GM19043 (cell line): ENCODE results near the gene HELT.
"Not testable (repeated sequence)": the region's sequence is repeated elsewhere in the genome, so short reads cannot be mapped to it uniquely, and the experiment has no call there.

Experiments used
- ATAC-seq: cut with Tn5 transposase; IDR thresholded peaks from one replicate; pipeline ENCODE4 v1.9.1; 2021; ENCODE audit warnings: low read depth; ENCODE audit not compliant: unreplicated experiment

HELT gene

GRCh38 chr4:185017964-185018772, at the start of gene HELT:
Gene HELT, plus strand, starts transcription at chr4:185018490. Its CDS starts 439 bp downstream, at chr4:185018929.
- ATAC-seq: no peak

- no peak for ATAC-seq
These were observed 49.5 kb upstream of the HELT start for GRCh38 chr4:184968784-184969201.

GRCh38 chr4:184969610-184970009, 48.7 kb upstream of the HELT start:
- ATAC-seq: no peak

- ATAC-seq: no peak
These were observed 45.3 kb upstream of the HELT start for GRCh38 chr4:184972991-184973390.

GRCh38 chr4:184976348-184976747, 41.9 kb upstream of the HELT start:
- ATAC-seq: not testable (repeated sequence)

GRCh38 chr4:184977747-184978146, 40.5 kb upstream of the HELT start:
- ATAC-seq: no peak

GRCh38 chr4:184978211-184978610, 40.1 kb upstream of the HELT start:
- ATAC-seq: no peak

GRCh38 chr4:184979461-184980124, 38.7 kb upstream of the HELT start:
- no peak for ATAC-seq

GRCh38 chr4:184980261-184980660, 38.0 kb upstream of the HELT start:
- ATAC-seq: no peak

GRCh38 chr4:184983672-184984356, 34.5 kb upstream of the HELT start:
- ATAC-seq: peak; percentile 87

- no peak for ATAC-seq
These were observed 30.7 kb upstream of the HELT start for GRCh38 chr4:184987493-184988031.

- ATAC-seq: no peak
These were observed 29.7 kb upstream of the HELT start for GRCh38 chr4:184988611-184989010.

- ATAC-seq: not testable (repeated sequence)
These were observed 29.0 kb upstream of the HELT start for GRCh38 chr4:184989283-184989682.

- not testable (repeated sequence) for ATAC-seq
These were observed 28.2 kb upstream of the HELT start for GRCh38 chr4:184990131-184990530.

GRCh38 chr4:184991860-184992259, 26.4 kb upstream of the HELT start:
- no peak for ATAC-seq

GRCh38 chr4:184992422-184992821, 25.9 kb upstream of the HELT start:
- ATAC-seq: no peak

GRCh38 chr4:184993247-184993646, 25.0 kb upstream of the HELT start:
- no peak for ATAC-seq

GRCh38 chr4:184994010-184994622, 24.2 kb upstream of the HELT start:
- ATAC-seq: no peak

GRCh38 chr4:184994623-184995010, 23.7 kb upstream of the HELT start:
- no peak for ATAC-seq

- ATAC-seq: not testable (repeated sequence)
These were observed 20.6 kb upstream of the HELT start for GRCh38 chr4:184997656-184998055.

GRCh38 chr4:185002784-185003183, 15.5 kb upstream of the HELT start:
- no peak for ATAC-seq
